Left cardiac atrium (tissue), 4 donors: ENCODE data around the gene CPHXL2. TPM values are rescaled to one million over a fixed set of nuclear protein-coding genes. Genes with fewer than 3 reads are reported as not detected.

Source experiments
- ATAC-seq, 2 donors: fragments of 200-7000 bp; cut with Tn5 transposase; one replicate each; pipeline ENCODE4 v1.9.1; 2020; ENCODE audit warnings: mild to moderate bottlenecking in 2 of 2, moderate library complexity in 2 of 2
- DNase-seq: peaks from one replicate; pipeline ENCODE4 v3.0.0-alpha.2; 2020
- intact Hi-C, 2 donors: fragments of 100-400 bp; cut with DNase I; formaldehyde crosslinking; loops; one replicate each; pipeline versions ENCODE4 v1.14.1 to v1.15.1; 2022 to 2023
- long read RNA-seq: library from polyadenylated mRNA; unstranded; transcript quantifications from one replicate; pipeline ENCODE4 v2.0.0, GENCODE V29; 2021
- total RNA-seq, 2 donors: library from RNA; stranded (reverse); fragmentation: NEBNext Ultra II Directional; extraction: Animal tissue kit (Norgen Biotek cat#: 25700); gene quantifications; one replicate each; pipeline ENCODE4 v1.2.1, GENCODE V29; 2021
- donor health status: DM: no; HTN: yes; CAD: no.
- donor health status: DM: no; HTN: yes; CAD: no; lungs with severe emphysema.
- donor health status: DM: yes; HTN: yes; CAD: no.
- donor health status: Dilated cardiomyopathy.

Gene CPHXL2
- not detected for total RNA-seq
- long read RNA-seq, result 0 reads

DNA sequence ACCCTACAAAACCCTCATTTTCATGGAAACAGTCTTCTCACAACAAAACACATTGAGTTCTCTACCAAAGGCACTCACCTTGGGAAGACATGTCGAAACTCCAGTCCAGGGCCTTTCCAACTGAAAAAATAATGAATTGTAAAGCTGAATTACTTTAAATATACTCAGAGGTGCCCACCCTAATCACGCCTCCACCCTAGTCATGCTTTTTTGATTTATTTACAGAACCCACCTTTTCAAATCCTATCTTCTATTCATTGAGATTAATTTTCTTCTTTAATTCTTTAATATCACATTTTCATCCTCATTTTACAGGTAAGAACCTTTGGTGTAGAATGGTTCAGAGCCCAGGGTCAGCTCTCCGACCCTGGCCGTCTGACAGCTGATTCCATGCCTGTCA lies at the start of gene CPHXL2:
Gene CPHXL2, minus strand, starts transcription at position 101 of the 400 bp plus-strand sequence. Its CDS starts 10 bp downstream, at position 91.
- no peak for DNase-seq
- no peak for ATAC-seq
- intact Hi-C loops, result no loop called here

DNA sequence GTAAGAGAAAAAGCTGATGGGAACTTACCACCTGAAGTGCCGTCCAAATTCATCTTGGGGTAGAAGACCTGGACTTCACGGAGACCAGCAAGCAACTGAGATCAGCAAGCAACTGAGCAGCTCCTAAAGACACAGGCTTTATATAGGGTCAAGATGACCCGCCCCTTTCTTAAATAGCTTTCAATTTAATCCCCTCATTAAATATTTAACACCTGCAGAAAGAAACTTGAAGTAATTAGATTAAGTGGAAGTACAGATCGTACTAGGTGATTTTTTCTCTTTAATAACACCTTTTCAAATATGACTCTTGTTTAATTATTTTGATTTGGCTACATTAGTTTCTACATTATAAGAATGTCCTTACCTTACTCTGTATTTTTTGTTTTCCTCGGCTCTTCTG lies 49.6 kb upstream of the CPHXL2 start, which contains the start of gene CPHXL:
Gene CPHXL, minus strand, starts transcription at position 101 of the 400 bp plus-strand sequence. Its CDS starts 48 bp downstream, at position 53.
- ATAC-seq, result no peak
- intact Hi-C loops, result no loop called here
- DNase-seq, result no peak

DNA sequence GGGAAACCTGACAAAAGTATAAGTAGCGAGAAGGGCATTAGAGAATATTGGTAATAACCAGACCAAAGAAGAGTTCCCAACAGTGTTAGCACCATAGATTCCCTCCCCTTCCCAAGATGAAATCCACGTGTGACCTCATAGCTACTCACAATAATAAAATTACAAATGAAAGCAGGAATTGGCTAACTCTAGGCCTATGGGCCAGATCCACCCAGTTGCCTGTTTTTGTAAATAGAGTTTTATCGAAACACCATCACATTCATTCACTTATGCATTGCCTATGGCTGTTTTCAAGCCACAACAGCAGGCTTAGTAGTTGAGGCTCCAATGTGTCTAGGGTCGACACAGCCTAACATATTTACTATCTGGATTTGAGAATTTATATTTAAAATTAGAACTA lies 41.6 kb upstream of the CPHXL2 start:
- intact Hi-C loops, result no loop called here
- DNase-seq, result no peak
- no peak for ATAC-seq

DNA sequence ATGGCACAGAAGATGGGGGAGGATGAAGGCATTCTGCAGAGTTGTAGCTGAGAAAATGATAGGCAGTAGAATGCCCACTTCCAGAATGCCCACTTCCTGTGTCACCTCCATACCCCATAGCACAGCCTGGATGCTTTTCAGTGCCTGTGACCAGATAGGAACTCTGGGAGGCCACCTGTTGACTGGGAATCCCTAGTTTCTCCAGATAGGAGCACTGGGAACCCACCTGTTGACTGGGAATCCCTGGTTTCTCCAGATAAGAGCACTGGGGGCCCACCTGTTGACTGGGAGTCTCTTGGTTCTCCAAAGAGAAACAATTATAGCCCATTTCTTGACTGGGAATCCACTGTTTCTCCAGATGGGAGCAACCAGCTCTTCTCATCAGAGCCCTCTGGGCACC lies 37.9 kb upstream of the CPHXL2 start:
- ATAC-seq (no peak), DNase-seq (no peak)
- intact Hi-C loops, result no loop called here

DNA sequence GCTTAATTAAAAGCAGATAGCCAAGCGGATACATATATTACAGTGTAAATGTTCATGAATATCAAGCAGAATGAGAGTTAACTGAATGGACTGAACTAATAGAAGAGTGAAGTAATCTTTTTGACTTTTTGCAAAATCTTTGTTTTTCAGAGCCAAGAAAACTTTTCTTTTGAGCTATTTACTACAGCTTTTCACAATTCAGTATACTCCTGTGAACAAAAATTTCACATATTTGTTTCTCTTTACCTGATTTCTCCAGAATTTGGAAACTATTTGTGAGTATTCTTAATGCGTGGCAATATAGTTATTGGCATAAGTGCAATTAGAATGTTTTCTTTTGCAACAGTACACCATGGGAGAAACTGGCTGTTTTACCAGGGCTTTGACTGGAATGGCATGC lies 33.5 kb upstream of the CPHXL2 start:
- DNase-seq (no peak), ATAC-seq (no peak)
- intact Hi-C loops, result no loop called here

DNA sequence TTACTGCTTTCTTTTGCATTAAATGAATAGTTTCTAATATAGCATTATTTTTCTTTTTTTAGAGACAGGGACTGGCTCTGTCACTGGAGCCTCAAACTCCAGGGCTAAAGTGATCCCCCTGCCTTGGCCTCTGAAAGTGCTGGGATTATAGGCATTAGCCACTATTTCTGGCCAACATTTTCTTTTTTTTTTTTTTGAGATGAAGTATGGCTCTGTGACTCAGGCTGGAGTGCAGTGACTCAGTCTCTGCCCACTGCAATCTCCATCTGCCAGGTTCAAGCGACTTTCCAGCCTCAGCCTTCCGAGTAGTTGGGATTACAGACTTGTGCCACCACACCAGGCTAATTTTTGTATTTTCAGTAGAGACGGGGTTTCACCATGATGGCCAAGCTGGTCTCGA lies 26.5 kb upstream of the CPHXL2 start:
- intact Hi-C loops, result no loop called here
- no peak for DNase-seq
- no peak for ATAC-seq

DNA sequence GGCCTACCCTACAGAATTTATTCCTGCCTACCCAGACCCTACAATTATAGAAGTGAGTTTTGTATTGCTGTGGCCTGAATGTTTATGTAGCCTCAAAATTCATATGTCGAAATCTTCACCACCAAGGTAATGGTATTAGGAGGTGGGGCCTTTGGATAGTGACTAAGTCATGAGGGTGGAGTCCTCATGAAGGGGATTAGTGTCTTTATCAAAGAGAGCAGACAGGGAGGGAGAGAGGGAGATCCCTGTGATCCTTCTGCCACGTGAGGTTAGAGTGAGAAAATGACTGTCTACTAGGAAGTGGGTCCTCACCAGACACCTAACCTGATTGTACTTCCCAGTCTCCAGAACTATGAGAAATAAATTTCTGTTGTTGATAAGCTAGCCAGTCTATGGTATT lies 25.4 kb upstream of the CPHXL2 start:
- ATAC-seq (no peak), DNase-seq (no peak)
- intact Hi-C loops, result no loop called here

DNA sequence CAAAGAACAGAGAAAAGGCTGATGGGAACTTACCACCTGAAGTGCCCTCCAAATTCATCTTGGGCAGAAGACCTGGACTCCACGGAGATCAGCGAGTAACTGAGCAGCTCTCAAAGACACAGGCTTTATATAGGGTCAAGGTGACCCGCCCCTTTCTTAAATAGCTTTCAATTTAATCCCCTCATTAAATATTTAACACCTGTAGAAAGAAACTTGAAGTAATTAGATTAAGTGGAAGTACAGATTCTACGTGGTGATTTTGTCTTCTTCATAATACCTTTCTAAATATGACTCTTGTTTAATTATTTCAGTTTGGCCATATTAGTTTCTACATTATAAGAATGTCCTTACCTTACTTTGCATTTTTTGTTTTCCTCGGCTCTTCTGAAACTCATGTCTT lies 24.6 kb upstream of the CPHXL2 start, which contains the start of gene DUXB:
Gene DUXB, minus strand, starts transcription at position 101 of the 400 bp plus-strand sequence. Its CDS starts 43 bp downstream, at position 58.
- intact Hi-C loops, result no loop called here
- ATAC-seq, result no peak

DNA sequence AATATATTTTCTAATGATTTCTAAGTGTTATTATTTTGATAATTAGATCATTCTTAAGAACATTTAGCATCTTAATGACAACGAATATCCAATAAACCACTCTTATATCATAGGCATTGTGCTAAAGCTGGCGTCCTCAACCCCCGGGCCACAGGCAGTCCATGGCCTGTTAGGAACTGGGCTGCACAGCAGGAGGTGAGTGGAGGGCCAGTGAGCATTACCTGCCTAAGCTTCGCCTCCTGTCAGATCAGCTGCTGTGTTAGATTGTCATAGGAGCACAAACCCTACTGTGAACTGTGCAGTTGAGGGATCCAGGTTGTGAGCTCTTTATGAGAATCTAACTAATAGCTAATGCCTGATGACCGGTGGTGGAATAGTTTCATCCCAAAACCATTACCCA lies 20.8 kb upstream of the CPHXL2 start:
- intact Hi-C loops, result no loop called here
- DNase-seq (no peak), ATAC-seq (no peak)

More for the DNA sequence above, 24.6 kb upstream of the CPHXL2 start, which contains the start of gene DUXB:
- no peak for DNase-seq

DNA sequence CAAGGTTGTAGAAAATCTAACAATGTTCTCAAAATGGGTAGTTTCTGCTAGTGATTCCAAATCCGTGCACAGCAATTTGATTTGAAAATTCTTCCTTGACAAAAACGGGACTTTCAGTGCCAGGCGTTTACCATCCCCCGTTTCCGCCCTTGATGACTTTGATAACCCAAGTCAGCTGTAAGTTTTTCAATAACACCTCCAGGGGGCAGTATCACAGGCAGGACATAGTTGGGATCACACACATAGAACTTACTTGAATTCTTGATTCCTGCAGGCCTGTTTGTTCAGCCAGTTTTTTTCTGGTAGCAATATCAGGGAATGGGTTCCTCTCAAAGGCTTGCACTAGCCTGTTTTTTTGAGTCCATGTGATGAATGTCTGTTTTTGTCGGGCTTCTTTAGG lies 18.9 kb upstream of the CPHXL2 start:
- intact Hi-C loops, result no loop called here
- ATAC-seq (no peak), DNase-seq (no peak)

DNA sequence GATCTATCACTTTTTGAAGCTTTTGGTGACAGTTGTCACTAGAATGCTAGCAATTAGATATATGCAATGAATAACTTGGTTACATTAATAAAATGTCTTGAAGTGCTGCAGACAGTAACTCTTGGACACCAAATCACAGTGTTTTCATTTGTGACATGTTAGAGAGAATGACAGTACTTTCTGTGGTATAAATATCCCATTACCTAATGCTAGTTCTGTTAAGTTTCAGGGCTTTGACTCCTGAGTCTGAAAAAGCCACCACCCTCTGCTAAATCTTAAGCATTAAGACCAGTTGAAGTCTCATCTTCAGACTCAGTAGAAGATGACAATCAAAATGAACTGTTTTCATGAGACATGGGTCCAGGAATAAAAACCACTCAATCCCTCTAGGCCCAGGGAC lies 10.6 kb upstream of the CPHXL2 start:
- no peak for DNase-seq
- intact Hi-C loops, result no loop called here
- peak in 1 of 2 donors; percentile 41 for ATAC-seq

DNA sequence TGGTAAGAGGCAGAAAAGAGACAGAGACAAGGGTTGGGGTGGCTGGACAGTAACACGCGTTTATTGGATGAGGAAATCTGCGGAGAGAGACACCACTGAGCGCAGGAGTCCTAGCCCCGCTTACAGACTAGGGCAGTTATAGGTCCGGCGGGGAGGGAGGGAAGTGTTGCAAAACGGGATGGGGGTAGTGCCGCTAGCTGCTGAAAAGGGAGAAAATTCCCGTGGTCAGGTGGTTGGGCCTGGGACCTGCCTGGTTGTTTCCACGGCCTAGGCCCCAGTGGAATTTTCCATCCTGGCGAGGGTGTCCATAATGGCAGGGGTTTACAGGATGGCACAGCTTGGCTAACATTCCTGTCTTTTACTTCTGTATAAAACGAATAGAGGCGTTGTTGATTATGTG lies 5.5 kb upstream of the CPHXL2 start:
- no peak for DNase-seq
- no peak for ATAC-seq
- intact Hi-C loops, result no loop called here

DNA sequence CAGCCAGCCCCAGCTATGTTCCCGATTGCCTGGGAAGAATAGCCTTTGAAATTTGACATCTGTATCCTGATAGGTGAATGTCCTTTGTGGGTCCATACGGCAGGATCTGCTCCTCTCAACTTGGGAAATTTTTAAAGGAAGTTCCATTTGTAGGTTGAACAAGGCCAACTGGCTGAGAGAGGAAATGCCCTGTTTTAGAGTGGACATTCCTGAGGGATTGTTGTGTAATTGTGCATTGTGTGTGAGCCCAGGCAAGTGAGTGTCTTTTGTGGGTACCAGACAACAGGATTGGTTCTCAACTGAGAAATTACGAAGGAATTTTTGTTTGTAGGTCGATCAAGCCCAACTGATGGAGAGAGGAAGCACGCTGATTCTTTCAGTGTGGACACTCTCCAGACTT lies 2.6 kb upstream of the CPHXL2 start:
- DNase-seq (no peak), ATAC-seq (peak in 1 of 2 donors; percentile 19)
- intact Hi-C loops, result no loop called here

DNA sequence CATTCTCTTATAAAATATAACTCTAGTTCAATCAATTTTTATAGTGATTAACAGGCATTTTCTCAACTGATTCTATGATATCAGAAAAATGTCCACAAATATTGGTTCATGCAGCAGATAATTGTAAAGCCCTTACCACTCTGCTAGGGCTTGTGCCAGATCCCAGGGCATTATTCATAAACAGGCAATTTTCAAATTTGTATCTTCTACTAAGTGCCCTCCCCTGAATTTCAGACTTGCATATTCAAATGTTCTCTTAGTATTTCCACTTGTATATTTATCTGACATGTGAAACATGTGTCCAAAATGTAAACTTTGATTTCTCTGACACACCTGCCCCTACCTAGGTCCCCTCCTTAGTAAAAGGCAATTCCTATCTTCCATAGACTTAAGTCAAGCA lies 9.3 kb downstream of the CPHXL2 start:
- intact Hi-C loops, result no loop called here
- DNase-seq (no peak), ATAC-seq (no peak)

DNA sequence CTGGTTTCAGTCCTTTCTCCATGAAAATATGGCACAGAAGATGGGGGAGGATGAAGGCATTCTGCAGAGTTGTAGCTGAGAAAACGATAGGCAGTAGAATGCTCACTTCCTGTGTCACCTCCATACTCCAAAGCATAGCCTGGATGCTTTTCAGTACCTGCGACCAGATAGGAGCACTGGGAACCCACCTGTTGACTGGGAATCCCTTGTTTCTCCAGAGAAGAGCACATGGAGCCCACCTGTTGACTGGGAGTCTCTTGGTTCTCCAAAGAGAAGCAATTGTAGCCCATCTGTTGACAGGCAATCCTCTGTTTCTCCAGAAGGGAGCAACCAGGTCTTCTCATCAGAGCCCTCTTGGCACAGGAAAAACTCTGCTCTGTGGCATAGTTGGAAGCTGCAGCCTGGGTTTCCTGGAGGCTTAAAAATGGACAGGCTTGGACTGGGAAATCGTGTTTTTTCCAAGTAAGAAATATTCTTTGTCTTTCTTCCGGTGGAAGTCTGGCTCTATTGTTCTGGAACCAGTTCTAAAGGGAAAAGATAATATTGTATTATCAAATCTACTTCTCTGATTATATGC lies 16.0 kb downstream of the CPHXL2 start:
- peak; percentile 41 to 66 for ATAC-seq
- intact Hi-C loops, result no loop called here

DNA sequence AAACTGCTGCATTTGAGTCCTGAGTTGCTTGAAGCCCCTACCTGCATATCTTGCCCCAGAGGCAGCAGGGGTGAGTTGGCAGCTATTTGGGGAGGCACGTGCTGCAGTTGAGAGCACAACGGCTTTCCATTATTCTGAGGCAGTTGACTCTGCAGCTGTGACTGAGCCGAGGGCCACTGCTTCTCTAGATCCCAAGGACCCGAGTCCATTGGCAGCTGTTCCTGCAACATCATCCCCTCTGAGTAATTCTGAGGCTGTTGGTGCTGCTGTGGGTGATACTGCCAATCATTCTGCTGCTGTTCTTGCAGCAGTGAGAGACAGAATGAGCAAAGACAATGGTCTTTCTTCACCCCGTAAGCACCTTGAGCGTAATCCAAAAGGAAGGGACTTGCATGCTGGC lies 16.5 kb downstream of the CPHXL2 start:
- no peak for DNase-seq
- ATAC-seq, result no peak
- intact Hi-C loops, result no loop called here

More for the DNA sequence above, 16.0 kb downstream of the CPHXL2 start:
- no peak for DNase-seq

DNA sequence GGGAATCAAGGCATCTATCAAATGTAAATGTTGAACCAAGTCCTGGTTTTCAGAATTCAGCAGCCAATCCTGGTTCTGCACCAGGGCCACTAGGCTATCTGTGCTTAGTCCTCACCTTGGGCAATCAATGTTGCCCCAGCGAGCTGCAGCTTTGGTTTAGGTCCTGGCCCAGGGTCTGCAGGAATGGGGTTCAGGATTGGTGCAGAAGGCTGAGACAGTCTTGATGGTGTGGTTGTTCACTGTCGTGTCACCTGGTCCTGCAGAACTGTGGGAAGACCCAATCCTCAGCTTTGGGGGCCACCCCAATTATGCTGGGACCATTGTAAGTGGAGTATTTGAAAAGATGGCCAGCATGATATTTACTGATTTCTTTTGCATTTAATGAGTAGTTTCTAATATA lies 18.6 kb downstream of the CPHXL2 start:
- no peak for ATAC-seq
- intact Hi-C loops, result loop anchor here in 1 of 2 donors (10.0 kb wide), 1 partner anchor 107 kb away; no protein-coding TSS in a partner anchor

DNA sequence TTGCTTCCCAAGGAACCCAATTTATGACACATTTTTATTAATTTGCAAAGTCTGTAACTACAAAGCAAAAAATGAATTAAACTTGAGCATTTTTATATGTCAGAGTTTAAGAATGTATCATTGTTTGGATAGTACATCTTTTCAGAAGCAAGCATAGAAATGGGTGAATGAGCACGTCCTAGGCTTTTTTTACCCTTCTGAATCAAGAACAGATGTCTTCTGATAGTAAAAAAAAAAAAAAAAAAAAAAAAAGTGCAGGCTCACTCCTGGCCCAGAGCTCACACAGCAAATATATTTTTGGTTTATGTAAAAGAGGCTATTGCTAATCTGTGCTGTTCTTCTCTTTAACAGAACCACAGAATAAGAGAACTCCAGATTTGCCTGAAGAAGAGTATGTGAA lies 22.9 kb downstream of the CPHXL2 start:
- intact Hi-C loops, result loop anchor here in 1 of 2 donors (10.0 kb wide), 1 partner anchor 111 kb away; no protein-coding TSS in a partner anchor
- ATAC-seq, result no peak

More for the DNA sequence above, 18.6 kb downstream of the CPHXL2 start:
- DNase-seq, result no peak

DNA sequence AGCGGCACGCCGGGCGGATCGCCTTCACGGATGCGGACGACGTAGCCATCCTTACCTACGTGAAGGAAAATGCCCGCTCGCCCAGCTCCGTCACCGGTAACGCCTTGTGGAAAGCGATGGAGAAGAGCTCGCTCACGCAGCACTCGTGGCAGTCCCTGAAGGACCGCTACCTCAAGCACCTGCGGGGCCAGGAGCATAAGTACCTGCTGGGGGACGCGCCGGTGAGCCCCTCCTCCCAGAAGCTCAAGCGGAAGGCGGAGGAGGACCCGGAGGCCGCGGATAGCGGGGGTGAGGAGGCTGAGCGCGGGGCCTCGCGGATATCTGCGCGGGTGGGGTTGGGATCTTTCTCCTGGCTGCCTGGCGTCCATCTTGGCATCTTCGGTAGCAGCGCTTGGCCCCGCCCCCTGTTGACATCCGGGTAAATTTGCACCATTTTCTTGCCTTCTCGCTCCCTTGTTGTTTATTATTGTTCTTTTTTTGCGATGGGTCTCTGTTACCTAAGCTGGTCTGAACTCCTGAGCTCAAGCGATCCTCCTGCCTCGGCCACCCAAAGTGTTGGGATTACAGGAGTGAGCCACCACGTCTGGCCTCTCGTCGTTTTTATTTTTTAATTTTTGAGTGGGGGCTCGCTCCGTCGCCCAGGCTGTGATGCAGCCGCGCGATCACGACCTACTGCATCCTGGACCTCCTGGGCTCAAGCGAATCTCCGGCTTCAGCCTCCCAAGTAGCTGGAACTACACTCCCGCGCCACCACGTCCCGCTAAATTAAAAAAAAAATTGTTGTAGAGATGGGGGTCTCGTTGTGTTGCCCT lies 28.3 kb downstream of the CPHXL2 start:
- ATAC-seq, result peak; percentile 78 to 82
- DNase-seq, result peak; percentile 87
- intact Hi-C loops, result no loop called here

More for the DNA sequence above, 22.9 kb downstream of the CPHXL2 start:
- DNase-seq, result no peak

DNA sequence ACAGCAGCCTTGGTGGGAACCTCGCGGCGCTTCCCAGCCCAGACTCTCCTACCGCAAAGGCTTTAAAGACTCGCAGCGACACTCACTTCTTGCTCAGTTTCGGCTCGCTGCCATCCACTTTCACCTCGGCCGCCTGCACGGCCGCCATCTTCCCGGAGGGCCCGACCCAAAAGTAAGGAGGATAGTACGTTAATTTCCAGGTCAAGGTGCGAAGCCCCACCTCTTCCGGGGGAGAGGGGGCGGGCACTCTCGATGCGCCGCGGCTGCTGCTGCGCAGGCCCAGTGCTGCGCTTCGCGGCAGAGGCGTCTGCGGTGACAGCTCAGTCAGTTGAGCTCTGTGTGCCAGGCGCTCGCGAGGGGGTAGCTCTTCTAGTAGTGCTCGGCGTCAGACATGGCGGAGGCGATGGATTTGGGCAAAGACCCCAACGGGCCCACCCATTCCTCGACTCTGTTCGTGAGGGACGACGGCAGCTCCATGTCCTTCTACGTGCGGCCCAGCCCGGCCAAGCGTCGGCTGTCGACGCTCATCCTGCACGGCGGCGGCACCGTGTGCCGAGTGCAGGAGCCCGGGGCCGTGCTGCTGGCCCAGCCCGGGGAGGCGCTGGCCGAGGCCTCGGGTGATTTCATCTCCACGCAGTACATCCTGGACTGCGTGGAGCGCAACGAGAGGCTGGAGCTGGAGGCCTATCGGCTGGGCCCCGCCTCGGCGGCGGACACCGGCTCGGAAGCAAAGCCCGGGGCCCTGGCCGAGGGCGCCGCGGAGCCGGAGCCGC lies 29.1 kb downstream of the CPHXL2 start, which contains the start of the genes KARS1 and TERF2IP:
Gene KARS1, minus strand, starts transcription at position 174 of the 773 bp plus-strand sequence. Its CDS starts 26 bp downstream, at position 148.
Gene TERF2IP, plus strand, starts transcription at position 282 of the 773 bp plus-strand sequence. Its CDS starts 110 bp downstream, at position 392.
- peak; percentile 94 for DNase-seq
- ATAC-seq, result peak; percentile 98
- intact Hi-C loops, result no loop called here
